HFF-Myc (cell line): ENCODE results near the gene HCRT.

Experiments used
- DNase-seq: peaks from one replicate; pipeline ENCODE4 v3.0.0-alpha.2; 2011; ENCODE audit warnings: low read depth; ENCODE audit errors: extremely low read depth
- H3K4me3 ChIP-seq: replicated peaks from 2 replicates; pipeline ENCODE4 v1.5.1; 2011; ENCODE audit warnings: low read depth, mild to moderate bottlenecking, control low read depth, low read length
- CTCF ChIP-seq: IDR thresholded peaks from 2 replicates; pipeline ENCODE4 v1.5.1; 2012; ENCODE audit warnings: mild to moderate bottlenecking, low read depth, low read length, control low read depth; ENCODE audit errors: missing control alignments

The HCRT gene

GRCh38 chr17:42138749-42139492 is 46.3 kb downstream of the HCRT start:
- no peak for DNase-seq
- H3K4me3 ChIP-seq = no peak overlapping the region
- no peak for TF ChIP-seq CTCF

GRCh38 chr17:42136654-42137051 is 48.6 kb downstream of the HCRT start:
- H3K4me3 ChIP-seq = no peak overlapping the region
- no peak for TF ChIP-seq CTCF
- DNase-seq = no peak

GRCh38 chr17:42135664-42136653 is 49.3 kb downstream of the HCRT start:
- DNase-seq = no peak
- H3K4me3 ChIP-seq = no peak overlapping the region
- TF ChIP-seq CTCF = no peak

- no peak for TF ChIP-seq CTCF
- DNase-seq = no peak
- no peak overlapping the region for H3K4me3 ChIP-seq
Observed at GRCh38 chr17:42135151-42135550, 50.1 kb downstream of the HCRT start.
